Esophagus muscularis mucosa (tissue), 4 donors: ENCODE results near the gene UBR2. TPM values are rescaled to one million over a fixed set of nuclear protein-coding genes. Genes with fewer than 3 reads are reported as not detected.

Source experiments
- DNase-seq: peaks from one replicate; pipeline ENCODE4 v3.0.0-alpha.2; 2017; ENCODE audit errors: extremely low spot score
- H3K27ac ChIP-seq, 4 donors: fragments of 200-600 bp; sonication (generic); replicated peaks in 1 of 4; 1 replicate in 3 of 4; 2 replicates in 1 of 4; pipeline ENCODE4 v1.5.1; 2016 to 2019; ENCODE audit warnings: mild to moderate bottlenecking in 1 of 4
- H3K27me3 ChIP-seq, 4 donors: fragments of 200-600 bp; sonication (generic); one replicate each; pipeline versions ENCODE4 v1.5.1 to v1.6.0; 2016 to 2019
- H3K36me3 ChIP-seq, 4 donors: fragments of 200-600 bp; sonication (generic); one replicate each; pipeline ENCODE4 v1.5.1; 2016 to 2019
- H3K4me1 ChIP-seq, 4 donors: fragments of 200-600 bp; sonication (generic); one replicate each; pipeline ENCODE4 v1.5.1; 2016 to 2019
- H3K4me3 ChIP-seq, 4 donors: fragments of 200-600 bp; sonication (generic); 1 replicate in 2 of 4; 2 replicates in 2 of 4; pipeline ENCODE4 v1.5.1; 2016 to 2019; ENCODE audit warnings: mild to moderate bottlenecking in 4 of 4, moderate library complexity in 1 of 4
- H3K9me3 ChIP-seq, 4 donors: fragments of 200-600 bp; sonication (generic); 1 replicate in 3 of 4; 2 replicates in 1 of 4; pipeline ENCODE4 v1.5.1; 2016 to 2019
- CTCF ChIP-seq, 3 experiments: fragments of 200-600 bp in 2 of 3; fragments of 450-650 bp in 1 of 3; sonication (generic) in 2 of 3; IDR thresholded peaks; one replicate each; pipeline ENCODE4 v1.5.1; 2017 to 2019; ENCODE audit warnings: antibody characterized with exemption in 3 of 3, mild to moderate bottlenecking in 2 of 3, moderate library complexity in 1 of 3
- EP300 ChIP-seq: sonication (generic); formaldehyde crosslinking; IDR thresholded peaks from one replicate; pipeline ENCODE4 v1.6.1; 2017; ENCODE audit warnings: antibody characterized with exemption
- POLR2A ChIP-seq: fragments of 450-650 bp; IDR thresholded peaks from one replicate; pipeline ENCODE4 v1.6.1; 2017; ENCODE audit warnings: antibody characterized with exemption, moderate library complexity, mild to moderate bottlenecking, low read depth
- POLR2AphosphoS5 ChIP-seq, 2 donors: sonication (generic); formaldehyde crosslinking; IDR thresholded peaks; one replicate each; pipeline ENCODE4 v1.6.1; 2017; ENCODE audit warnings: antibody characterized with exemption in 2 of 2
- WGBS: methylation state at CpG from one replicate; pipeline ENCODE4 v1.1.5; 2018; 5-methylcytosine and 5-hydroxymethylcytosine counted together
- intact Hi-C: fragments of 100-400 bp; cut with DNase I; formaldehyde crosslinking; loops from one replicate; pipeline ENCODE4 v1.15.1; 2023
- total RNA-seq, 4 donors: library from RNA; depleted of rRNA; stranded (reverse); fragments of >200 nt; gene quantifications; one replicate each; pipeline versions ENCODE4 v1.1.0 to v1.2.1, GENCODE V29; 2016

Gene UBR2
- total RNA-seq, 4 donors from 2014 or later = 26.5 to 36.1 (median 28.9) TPM

- TF ChIP-seq POLR2AphosphoS5 (IDR thresholded peaks at IDR 0.05) = peak in 1 of 2 donors; percentile 21
- no peak for TF ChIP-seq EP300
- TF ChIP-seq POLR2A = no peak
- H3K36me3 ChIP-seq = peaks cover 26 to 67% (median 44%) of the 10 kb centered on the region in 4 donors
- DNase-seq = no peak
- H3K9me3 ChIP-seq = no peaks in the 10 kb centered on the region
- intact Hi-C loops = loop anchor here (5.0 kb wide), 1 partner anchor 35 kb away; no protein-coding TSS in a partner anchor
- peaks cover 22 to 73% (median 55%) of the 10 kb centered on the region in 4 donors for H3K4me1 ChIP-seq
- 52% methylated on average over 4 of the region's 4 CpGs for WGBS
- no peak overlapping the region for H3K4me3 ChIP-seq
- peak overlapping the region; percentile 67 to 80 (median 72) for H3K27ac ChIP-seq
- no peaks in the 10 kb centered on the region for H3K27me3 ChIP-seq
Observed at GRCh38 chr6:42692137-42692911, 128.5 kb downstream of the UBR2 start.

- H3K4me1 ChIP-seq = peaks cover 22 to 74% (median 56%) of the 10 kb centered on the region in 4 donors
- no peak overlapping the region for H3K4me3 ChIP-seq
- H3K27ac ChIP-seq = peak overlapping the region; percentile 67 to 80 (median 72)
- DNase-seq = no peak
- H3K36me3 ChIP-seq = peaks cover 15 to 52% (median 30%) of the 10 kb centered on the region in 4 donors
- WGBS = 89% methylated on average over 2 of the region's 2 CpGs
- TF ChIP-seq POLR2A = no peak
- H3K9me3 ChIP-seq = no peaks in the 10 kb centered on the region
- intact Hi-C loops = loop anchor here (5.0 kb wide), 1 partner anchor 33 kb away; no protein-coding TSS in a partner anchor
- H3K27me3 ChIP-seq = no peaks in the 10 kb centered on the region
Observed at GRCh38 chr6:42693725-42694323, 130.0 kb downstream of the UBR2 start.

- Histone ChIP-seq H3K4me1 (peaks cover 22 to 74% (median 56%) of the 10 kb centered on the region in 4 donors), H3K27ac (peak overlapping the region; percentile 67 to 80 (median 72)), H3K4me3 (no peak overlapping the region), H3K27me3 (no peaks in the 10 kb centered on the region), H3K36me3 (peaks cover 10 to 44% (median 22%) of the 10 kb centered on the region in 4 donors), H3K9me3 (no peaks in the 10 kb centered on the region)
- 40% methylated on average over 4 of the region's 4 CpGs for WGBS
- intact Hi-C loops = loop anchor here (5.0 kb wide), 1 partner anchor 33 kb away; no protein-coding TSS in a partner anchor
- TF ChIP-seq EP300 (no peak), POLR2A (no peak), CTCF (IDR thresholded peaks at IDR 0.05) (no peak), POLR2AphosphoS5 (IDR thresholded peaks at IDR 0.05) (no peak)
- no peak for DNase-seq
Observed at GRCh38 chr6:42694586-42694985, 130.8 kb downstream of the UBR2 start.

GRCh38 chr6:42696526-42697267, 132.9 kb downstream of the UBR2 start:
- no peaks in the 10 kb centered on the region for H3K9me3 ChIP-seq
- DNase-seq = no peak
- H3K27ac ChIP-seq = peak overlapping the region in 3 of 4 donors; percentile 30 to 76 (median 65)
- peaks cover 0 to 24% (median 7%) of the 10 kb centered on the region in 4 donors for H3K36me3 ChIP-seq
- no peak overlapping the region for H3K4me3 ChIP-seq
- intact Hi-C loops = no loop called here
- peaks cover 22 to 56% (median 47%) of the 10 kb centered on the region in 4 donors for H3K4me1 ChIP-seq
- H3K27me3 ChIP-seq = no peaks in the 10 kb centered on the region
- TF ChIP-seq EP300 = no peak
- TF ChIP-seq CTCF (IDR thresholded peaks at IDR 0.05) = no peak
- TF ChIP-seq POLR2A = no peak
- no peak for TF ChIP-seq POLR2AphosphoS5 (IDR thresholded peaks at IDR 0.05)
- 59% methylated on average over 7 of the region's 7 CpGs for WGBS

GRCh38 chr6:42697268-42697655, 133.4 kb downstream of the UBR2 start:
- TF ChIP-seq POLR2AphosphoS5 (IDR thresholded peaks at IDR 0.05) = no peak
- WGBS = 90% methylated on average over 5 of the region's 5 CpGs
- intact Hi-C loops = no loop called here
- Histone ChIP-seq H3K4me1 (peaks cover 22 to 50% (median 41%) of the 10 kb centered on the region in 4 donors), H3K4me3 (no peak overlapping the region), H3K36me3 (peaks cover 0 to 21% (median 7%) of the 10 kb centered on the region in 4 donors), H3K9me3 (no peaks in the 10 kb centered on the region), H3K27ac (peak overlapping the region in 3 of 4 donors; percentile 30 to 65 (median 54)), H3K27me3 (no peaks in the 10 kb centered on the region)
- no peak for DNase-seq
